Transverse colon (tissue), 4 donors: ENCODE data around the gene KIAA1217.

Experiments used
- EP300 ChIP-seq: sonication (generic); formaldehyde crosslinking; IDR thresholded peaks from one replicate; pipeline ENCODE4 v1.6.1; 2017; ENCODE audit warnings: antibody characterized with exemption, low read depth
- POLR2A ChIP-seq: fragments of 450-650 bp; IDR thresholded peaks from one replicate; pipeline ENCODE4 v1.6.1; 2016; ENCODE audit warnings: antibody characterized with exemption, mild to moderate bottlenecking, moderate library complexity
- POLR2AphosphoS5 ChIP-seq, 3 donors: sonication (generic); formaldehyde crosslinking; IDR thresholded peaks; one replicate each; pipeline ENCODE4 v1.6.1; 2016; ENCODE audit warnings: antibody characterized with exemption in 3 of 3
- TF ChIP-seq, protein P1 (sequence below), 5 experiments: fragments of 200-600 bp in 3 of 5; fragments of 450-650 bp in 2 of 5; sonication (generic) in 3 of 5; IDR thresholded peaks; 1 replicate in 2 of 5; 2 replicates in 3 of 5; pipeline ENCODE4 v1.5.1; 2016 to 2017; ENCODE audit warnings: antibody characterized with exemption in 5 of 5, inconsistent platforms in 3 of 5, mild to moderate bottlenecking in 2 of 5, moderate library complexity in 1 of 5

DNA sequence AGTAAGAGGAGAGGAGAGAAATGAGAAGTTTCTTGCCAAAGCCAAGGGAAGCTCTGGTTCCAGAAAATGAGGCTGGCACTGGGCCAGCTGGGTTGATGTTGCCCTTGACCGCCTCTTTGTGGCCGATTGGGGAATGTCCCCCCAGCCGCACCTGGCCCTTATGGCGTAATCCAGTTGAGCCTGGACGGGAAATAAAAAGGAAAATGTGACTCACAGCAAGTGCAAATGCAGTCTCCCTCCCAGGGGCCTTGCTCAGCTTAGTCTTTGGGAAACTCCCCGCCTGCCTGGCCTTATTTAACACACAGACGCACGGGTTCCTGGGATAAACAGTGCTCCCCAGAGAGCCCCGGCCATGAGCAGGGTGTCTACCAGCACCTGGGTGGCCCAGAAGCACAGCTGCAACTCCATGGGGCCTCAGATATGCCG lies 174.8 kb downstream of the KIAA1217 start:
- TF ChIP-seq POLR2A (no peak), POLR2AphosphoS5 (IDR thresholded peaks at IDR 0.05) (peak; percentile 71 to 85 (median 84)), EP300 (no peak)
- TF ChIP-seq, protein P1, sequence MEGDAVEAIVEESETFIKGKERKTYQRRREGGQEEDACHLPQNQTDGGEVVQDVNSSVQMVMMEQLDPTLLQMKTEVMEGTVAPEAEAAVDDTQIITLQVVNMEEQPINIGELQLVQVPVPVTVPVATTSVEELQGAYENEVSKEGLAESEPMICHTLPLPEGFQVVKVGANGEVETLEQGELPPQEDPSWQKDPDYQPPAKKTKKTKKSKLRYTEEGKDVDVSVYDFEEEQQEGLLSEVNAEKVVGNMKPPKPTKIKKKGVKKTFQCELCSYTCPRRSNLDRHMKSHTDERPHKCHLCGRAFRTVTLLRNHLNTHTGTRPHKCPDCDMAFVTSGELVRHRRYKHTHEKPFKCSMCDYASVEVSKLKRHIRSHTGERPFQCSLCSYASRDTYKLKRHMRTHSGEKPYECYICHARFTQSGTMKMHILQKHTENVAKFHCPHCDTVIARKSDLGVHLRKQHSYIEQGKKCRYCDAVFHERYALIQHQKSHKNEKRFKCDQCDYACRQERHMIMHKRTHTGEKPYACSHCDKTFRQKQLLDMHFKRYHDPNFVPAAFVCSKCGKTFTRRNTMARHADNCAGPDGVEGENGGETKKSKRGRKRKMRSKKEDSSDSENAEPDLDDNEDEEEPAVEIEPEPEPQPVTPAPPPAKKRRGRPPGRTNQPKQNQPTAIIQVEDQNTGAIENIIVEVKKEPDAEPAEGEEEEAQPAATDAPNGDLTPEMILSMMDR (IDR thresholded peaks at IDR 0.05), result peak; percentile 39 to 70 (median 51)
